GM19351 (cell line): ENCODE results near the gene UVRAG.

ENCODE experiments used
- ATAC-seq: cut with Tn5 transposase; IDR thresholded peaks from one replicate; pipeline ENCODE4 v1.9.1; 2021; ENCODE audit warnings: mild to moderate bottlenecking, moderate library complexity; ENCODE audit not compliant: unreplicated experiment

The UVRAG gene

GRCh38 chr11:76086743-76087635 lies 272.0 kb downstream of the UVRAG start:
- no peak for ATAC-seq

GRCh38 chr11:76087749-76088148 lies 272.7 kb downstream of the UVRAG start:
- ATAC-seq: no peak

- ATAC-seq: no peak
Observed at GRCh38 chr11:76088511-76088910, 273.5 kb downstream of the UVRAG start.

- no peak for ATAC-seq
Observed at GRCh38 chr11:76090174-76090573, 275.2 kb downstream of the UVRAG start.

GRCh38 chr11:76090821-76091220 lies 275.8 kb downstream of the UVRAG start:
- ATAC-seq: no peak

- no peak for ATAC-seq
Observed at GRCh38 chr11:76094740-76095139, 279.7 kb downstream of the UVRAG start.

GRCh38 chr11:76095891-76096290 lies 280.9 kb downstream of the UVRAG start:
- ATAC-seq: no peak

GRCh38 chr11:76096552-76096951 lies 281.5 kb downstream of the UVRAG start:
- no peak for ATAC-seq

- no peak for ATAC-seq
Observed at GRCh38 chr11:76102802-76103201, 287.8 kb downstream of the UVRAG start.

- no peak for ATAC-seq
Observed at GRCh38 chr11:76103460-76103859, 288.4 kb downstream of the UVRAG start.

- ATAC-seq: no peak
Observed at GRCh38 chr11:76104285-76104684, 289.3 kb downstream of the UVRAG start.

GRCh38 chr11:76105637-76106036 lies 290.6 kb downstream of the UVRAG start:
- no peak for ATAC-seq

GRCh38 chr11:76107971-76108370 lies 293.0 kb downstream of the UVRAG start:
- ATAC-seq: no peak

GRCh38 chr11:76114238-76114637 lies 299.2 kb downstream of the UVRAG start:
- no peak for ATAC-seq

- no peak for ATAC-seq
Observed at GRCh38 chr11:76115555-76115954, 300.5 kb downstream of the UVRAG start.

GRCh38 chr11:76119032-76119431 lies 304.0 kb downstream of the UVRAG start:
- ATAC-seq: no peak

- ATAC-seq: no peak
Observed at GRCh38 chr11:76119779-76120178, 304.8 kb downstream of the UVRAG start.

- ATAC-seq: no peak
Observed at GRCh38 chr11:76120513-76121101, 305.6 kb downstream of the UVRAG start.

- no peak for ATAC-seq
Observed at GRCh38 chr11:76123248-76123647, 308.2 kb downstream of the UVRAG start.

- no peak for ATAC-seq
Observed at GRCh38 chr11:76124905-76125770, 310.1 kb downstream of the UVRAG start.

- no peak for ATAC-seq
Observed at GRCh38 chr11:76129729-76130128, 314.7 kb downstream of the UVRAG start.
